Panc1 (cell line): ENCODE data around the gene RGS14. TPM values are rescaled to one million over a fixed set of nuclear protein-coding genes. Genes with fewer than 3 reads are reported as not detected.

ENCODE experiments used
- ATAC-seq: fragments of 200-7000 bp; cut with Tn5 transposase; 2 replicates; pipeline ENCODE4 v1.9.1; 2020; ENCODE audit warnings: mild to moderate bottlenecking, moderate library complexity
- BruUV-seq: library from RNA; stranded (reverse); fragments of 400-500 nt; replicated peaks from 2 replicates; lab custom pipeline; 2021; lab: Mats Ljungman, UMichigan
- CTCF ChIA-PET: fragments of 300-600 bp; sonication (Branson Sonifier 250); formaldehyde crosslinking; loops from one replicate; lab custom pipeline; 2022; ENCODE audit warnings: antibody characterized with exemption; lab: Charles Lee
- POLR2A ChIA-PET: fragments of 300-600 bp; sonication (Branson Sonifier 250); formaldehyde crosslinking; loops from one replicate; lab custom pipeline; 2022; ENCODE audit warnings: antibody characterized with exemption; lab: Charles Lee
- DNase-seq: peaks from one replicate; pipeline ENCODE4 v3.0.0-alpha.2; 2010; ENCODE audit warnings: low read depth, low spot score
- H3K27ac ChIP-seq: 2 replicates; pipeline ENCODE4 v1.5.1; 2011; ENCODE audit warnings: mild to moderate bottlenecking, low read length, inconsistent platforms
- H3K27me3 ChIP-seq: fragments of 200-500 bp; sonication (Bioruptor generic); 2 replicates; pipeline ENCODE4 v1.6.0; 2014; ENCODE audit warnings: low read length, inconsistent platforms; ENCODE audit not compliant: control insufficient read depth, insufficient read depth
- H3K36me3 ChIP-seq: fragments of 200-500 bp; sonication (Bioruptor generic); 2 replicates; pipeline ENCODE4 v1.5.1; 2014; ENCODE audit warnings: inconsistent platforms, mild to moderate bottlenecking, low read length, moderate library complexity; ENCODE audit not compliant: control insufficient read depth, insufficient read depth
- H3K4me1 ChIP-seq: 2 replicates; pipeline ENCODE4 v1.5.1; 2011; ENCODE audit warnings: inconsistent platforms, mild to moderate bottlenecking, low read length, moderate library complexity; ENCODE audit not compliant: control insufficient read depth, insufficient read depth
- H3K4me3 ChIP-seq, 2 experiments: 2 replicates each; pipeline ENCODE4 v1.5.1; 2011 to 2012; ENCODE audit warnings: low read depth in 2 of 2, low read length in 2 of 2, mild to moderate bottlenecking in 2 of 2, inconsistent platforms in 1 of 2, moderate library complexity in 1 of 2
- H3K9me3 ChIP-seq: fragments of 200-500 bp; sonication (Bioruptor generic); 2 replicates; pipeline ENCODE4 v1.5.1; 2014; ENCODE audit warnings: low read depth, mild to moderate bottlenecking, inconsistent platforms, low read length, moderate library complexity; ENCODE audit not compliant: control insufficient read depth, insufficient read depth
- POLR2AphosphoS5 ChIP-seq: IDR thresholded peaks from 2 replicates; pipeline ENCODE4 v1.6.1; 2012; ENCODE audit warnings: mild to moderate bottlenecking, low read depth, low read length, moderate library complexity
- REST ChIP-seq, 2 experiments: IDR thresholded peaks; 2 replicates each; pipeline ENCODE4 v1.6.1; 2011 to 2012; ENCODE audit warnings: low read depth in 2 of 2, control low read depth in 1 of 2, low read length in 1 of 2, mild to moderate bottlenecking in 1 of 2, moderate library complexity in 1 of 2; ENCODE audit not compliant: insufficient read depth in 1 of 2
- SIN3A ChIP-seq: IDR thresholded peaks from 2 replicates; pipeline ENCODE4 v1.6.1; 2012; ENCODE audit warnings: low read depth, mild to moderate bottlenecking, low read length, moderate library complexity, borderline replicate concordance; ENCODE audit not compliant: insufficient read depth
- TCF7L2 ChIP-seq: IDR thresholded peaks from 2 replicates; pipeline ENCODE4 v1.6.1; 2011; ENCODE audit warnings: mild to moderate bottlenecking, low read depth, low read length, inconsistent platforms
- in situ Hi-C: cut with HindIII; loops from 2 replicates; pipeline ENCODE4 v1.10.0; 2016; ENCODE audit warnings: low sequenced_read_pairs, low pct_unique_long_range_greater_than_20kb
- intact Hi-C: fragments of 100-400 bp; cut with micrococcal nuclease; formaldehyde crosslinking; loops from one replicate; pipeline ENCODE4 v1.10.0; 2022; ENCODE audit not compliant: unreplicated experiment
- total RNA-seq: library from RNA; stranded (reverse); gene quantifications from one replicate; pipeline ENCODE4 v1.2.1, GENCODE V29; 2021; ENCODE audit not compliant: unreplicated experiment
- TF ChIP-seq, protein P1 (sequence below): fragments of 450-650 bp; IDR thresholded peaks from 2 replicates; pipeline ENCODE4 v1.5.1; 2017; ENCODE audit warnings: mild to moderate bottlenecking

The RGS14 gene
- total RNA-seq, 1 experiment from 2014 or later: 13.5 TPM

DNA sequence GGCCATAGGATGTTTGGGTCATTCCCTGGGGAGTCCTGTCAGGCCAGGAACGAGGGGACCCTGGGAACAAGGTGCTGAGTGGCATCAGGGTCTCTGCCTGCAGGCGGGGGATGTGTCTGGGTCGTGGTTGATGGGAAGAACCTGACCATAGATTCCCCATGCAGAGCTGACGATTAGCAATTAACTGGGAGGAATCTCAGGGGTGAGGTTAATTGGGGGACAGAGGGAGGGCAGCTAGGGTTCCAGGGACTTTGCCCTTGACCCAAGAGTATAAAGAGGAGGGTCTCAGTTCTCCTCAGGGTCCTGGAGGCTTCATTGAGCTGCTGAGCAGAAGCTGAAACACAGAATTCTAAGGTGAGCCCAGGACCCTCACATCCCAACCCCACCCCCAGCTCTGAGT is 26.4 kb downstream of the RGS14 start, which contains the start of gene SLC34A1:
SLC34A1 (plus strand) TSS at position 301 of the 400 bp plus-strand sequence. CDS start 1,308 bp downstream, outside the sequence.
- DNase-seq (no peak), ATAC-seq (no peak)
- intact Hi-C loops (no loop called here), in situ Hi-C loops (no loop called here)
- Histone ChIP-seq H3K9me3 (no peaks in the 10 kb centered on the region), H3K4me1 (peaks cover 4% of the 10 kb centered on the region; the same call in 1 of the 2 replicates), H3K27me3 (no peaks in the 10 kb centered on the region), H3K4me3 (no peak within 1 kb of the TSS), H3K27ac (no peak within 1 kb of the TSS), H3K36me3 (no peaks in the 10 kb centered on the region)
- CTCF ChIA-PET: no interaction called here
- POLR2A ChIA-PET: no interaction called here
- TF ChIP-seq, protein P1, sequence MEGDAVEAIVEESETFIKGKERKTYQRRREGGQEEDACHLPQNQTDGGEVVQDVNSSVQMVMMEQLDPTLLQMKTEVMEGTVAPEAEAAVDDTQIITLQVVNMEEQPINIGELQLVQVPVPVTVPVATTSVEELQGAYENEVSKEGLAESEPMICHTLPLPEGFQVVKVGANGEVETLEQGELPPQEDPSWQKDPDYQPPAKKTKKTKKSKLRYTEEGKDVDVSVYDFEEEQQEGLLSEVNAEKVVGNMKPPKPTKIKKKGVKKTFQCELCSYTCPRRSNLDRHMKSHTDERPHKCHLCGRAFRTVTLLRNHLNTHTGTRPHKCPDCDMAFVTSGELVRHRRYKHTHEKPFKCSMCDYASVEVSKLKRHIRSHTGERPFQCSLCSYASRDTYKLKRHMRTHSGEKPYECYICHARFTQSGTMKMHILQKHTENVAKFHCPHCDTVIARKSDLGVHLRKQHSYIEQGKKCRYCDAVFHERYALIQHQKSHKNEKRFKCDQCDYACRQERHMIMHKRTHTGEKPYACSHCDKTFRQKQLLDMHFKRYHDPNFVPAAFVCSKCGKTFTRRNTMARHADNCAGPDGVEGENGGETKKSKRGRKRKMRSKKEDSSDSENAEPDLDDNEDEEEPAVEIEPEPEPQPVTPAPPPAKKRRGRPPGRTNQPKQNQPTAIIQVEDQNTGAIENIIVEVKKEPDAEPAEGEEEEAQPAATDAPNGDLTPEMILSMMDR: no peak
- TF ChIP-seq TCF7L2 (no peak), REST (IDR thresholded peaks at IDR 0.05; ENCODE audit: insufficient read depth in 1 of 2, low read depth in 2 of 2, low read length in 1 of 2) (no peak), SIN3A (no peak), POLR2AphosphoS5 (no peak)
- BruUV-seq: no TSS peak

DNA sequence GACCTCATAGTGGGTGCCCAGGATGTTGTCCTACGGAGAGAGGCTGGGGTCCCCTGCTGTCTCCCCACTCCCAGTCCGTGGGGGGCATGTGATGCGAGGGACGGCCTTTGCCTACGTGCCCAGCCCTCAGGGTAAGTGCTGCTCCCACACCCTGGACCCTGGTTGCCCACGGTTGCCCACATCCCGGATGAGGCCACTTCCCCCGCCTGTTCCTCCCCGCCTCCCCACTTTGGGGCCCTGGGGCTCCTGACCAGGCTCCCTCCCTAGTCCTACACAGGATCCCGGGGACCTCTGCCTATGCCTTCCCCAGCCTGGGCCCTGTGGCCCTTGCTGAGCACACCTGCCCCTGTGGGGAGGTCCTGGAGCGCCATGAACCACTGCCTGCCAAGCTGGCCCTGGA is 28.0 kb downstream of the RGS14 start:
- no peaks in the 10 kb centered on the region for H3K36me3 ChIP-seq
- ChIA-PET CTCF (no interaction called here), POLR2A (no interaction called here)
- no TSS peak for BruUV-seq
- DNase-seq (no peak), ATAC-seq (no peak)
- in situ Hi-C loops: no loop called here
- no peak overlapping the region for H3K27ac ChIP-seq
- intact Hi-C loops: no loop called here
- no peaks in the 10 kb centered on the region for H3K27me3 ChIP-seq
- peaks cover 3% of the 10 kb centered on the region; the same call in 1 of the 2 replicates for H3K4me1 ChIP-seq
- no peaks in the 10 kb centered on the region for H3K9me3 ChIP-seq
- TF ChIP-seq TCF7L2 (no peak), POLR2AphosphoS5 (no peak), SIN3A (no peak), REST (IDR thresholded peaks at IDR 0.05; ENCODE audit: insufficient read depth in 1 of 2, low read depth in 2 of 2, low read length in 1 of 2) (no peak)
- TF ChIP-seq, protein P1: no peak
- no peak overlapping the region for H3K4me3 ChIP-seq
